SU-DHL-6 (cell line): ENCODE data around the gene OSBPL5.

Experiments used
- H2AFZ ChIP-seq: fragments of 200-600 bp; sonication (generic); 2 replicates; pipeline ENCODE4 v1.6.1; 2014; ENCODE audit warnings: low read depth, mild to moderate bottlenecking, moderate library complexity, mixed read lengths, antibody characterized with exemption, low read length; ENCODE audit not compliant: severe bottlenecking
- H3F3A ChIP-seq: fragments of 200-600 bp; shearing (Covaris generic); 2 replicates; pipeline ENCODE4 v1.6.0; 2016; ENCODE audit warnings: antibody characterized with exemption, mild to moderate bottlenecking; ENCODE audit not compliant: insufficient read depth
- H3K27ac ChIP-seq: fragments of 200-600 bp; sonication (generic); 2 replicates; pipeline ENCODE4 v1.5.1; 2016; ENCODE audit warnings: low read depth, mild to moderate bottlenecking, low read length, moderate library complexity, mixed read lengths
- H3K27me3 ChIP-seq: fragments of 200-600 bp; sonication (generic), shearing (Covaris generic); 2 replicates; pipeline ENCODE4 v1.6.0; 2014; ENCODE audit warnings: mild to moderate bottlenecking, low read length
- H3K36me3 ChIP-seq: fragments of 200-600 bp; sonication (generic); 2 replicates; pipeline ENCODE4 v1.6.1; 2014; ENCODE audit warnings: mild to moderate bottlenecking, low read length, mixed read lengths
- H3K4me2 ChIP-seq: fragments of 300-600, 200-600 bp; shearing (Covaris generic), sonication (generic); 2 replicates; pipeline ENCODE4 v1.6.0; 2014; ENCODE audit warnings: low read length, low read depth, mild to moderate bottlenecking; ENCODE audit not compliant: poor library complexity, severe bottlenecking
- H3K4me3 ChIP-seq: fragments of 200-600 bp; sonication (generic); 2 replicates; pipeline ENCODE4 v1.5.1; 2014; ENCODE audit warnings: antibody characterized with exemption, low read length, mild to moderate bottlenecking, mixed read lengths; ENCODE audit not compliant: insufficient read depth, poor library complexity, severe bottlenecking
- H3K79me2 ChIP-seq: fragments of 200-600 bp; sonication (generic); 2 replicates; pipeline ENCODE4 v1.6.1; 2014; ENCODE audit warnings: mild to moderate bottlenecking, low read length, moderate library complexity; ENCODE audit not compliant: insufficient read depth
- H3K9ac ChIP-seq: fragments of 200-600 bp; sonication (generic); 2 replicates; pipeline ENCODE4 v1.7.0; 2014; ENCODE audit warnings: mild to moderate bottlenecking, low read length
- H3K9me2 ChIP-seq: fragments of 200-600 bp; sonication (generic); replicated peaks from 2 replicates; pipeline ENCODE4 v1.6.1; 2014; ENCODE audit warnings: low read length; ENCODE audit not compliant: insufficient read depth
- H3K9me3 ChIP-seq: fragments of 200-600 bp; sonication (generic); 2 replicates; pipeline ENCODE4 v1.6.1; 2014; ENCODE audit warnings: low read length, mixed read lengths; ENCODE audit not compliant: insufficient read depth
- H4K20me1 ChIP-seq: fragments of 200-600 bp; sonication (generic); 2 replicates; pipeline ENCODE4 v1.6.1; 2014; ENCODE audit warnings: low read depth, mild to moderate bottlenecking, antibody characterized with exemption, low read length, moderate library complexity, mixed read lengths
- EZH2phosphoT487 ChIP-seq: fragments of 200-600 bp; sonication (generic), shearing (Covaris generic); conservative IDR thresholded peaks from 2 replicates; pipeline ENCODE4 v1.6.1; 2018; ENCODE audit warnings: mild to moderate bottlenecking, antibody characterized with exemption, low read length, moderate library complexity, mixed read lengths
- TF ChIP-seq, protein P1 (sequence below): fragments of 200-600 bp; sonication (generic); IDR thresholded peaks from one replicate; pipeline ENCODE4 v1.5.1; 2017; ENCODE audit warnings: antibody characterized with exemption, mild to moderate bottlenecking, low read length, moderate library complexity; ENCODE audit not compliant: insufficient read depth, poor library complexity, severe bottlenecking

The OSBPL5 gene

DNA sequence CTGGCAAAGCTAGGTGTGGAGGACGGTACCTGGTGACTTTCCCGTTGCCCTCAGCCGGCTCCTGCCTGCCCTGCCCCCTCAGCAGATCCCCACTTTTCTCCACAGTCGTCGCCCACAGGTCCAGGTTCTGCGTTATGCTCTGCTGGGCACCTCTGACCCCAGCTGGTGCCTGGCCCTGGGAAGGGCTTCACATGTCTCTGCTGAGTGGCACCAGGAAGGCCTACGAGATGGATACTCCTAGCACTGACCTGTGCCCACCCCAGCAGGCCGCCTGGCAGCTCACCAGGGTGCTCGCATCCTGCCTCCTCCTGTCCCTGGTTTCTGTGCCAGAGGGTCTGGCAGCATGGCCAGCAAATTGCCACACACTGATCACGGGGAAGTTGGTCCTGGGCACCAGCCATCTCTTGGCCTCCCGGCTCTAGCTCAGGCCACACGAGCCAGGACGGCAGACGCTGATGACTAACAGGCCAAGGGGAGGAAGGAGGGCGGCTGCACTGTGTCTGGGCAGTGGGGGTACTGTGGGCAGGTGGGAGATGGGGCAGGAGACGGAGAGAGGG, 121.7 kb downstream of the OSBPL5 start:
- no peaks in the 10 kb centered on the region for H3K9me3 ChIP-seq
- H2AFZ ChIP-seq: no peak overlapping the region
- H4K20me1 ChIP-seq: no peaks in the 10 kb centered on the region
- no peaks in the 10 kb centered on the region for H3K9me2 ChIP-seq
- H3K79me2 ChIP-seq: peaks cover 43% of the 10 kb centered on the region
- H3K27me3 ChIP-seq: no peaks in the 10 kb centered on the region
- H3K4me2 ChIP-seq: no peak overlapping the region
- H3K27ac ChIP-seq: no peak overlapping the region
- TF ChIP-seq, protein P1, sequence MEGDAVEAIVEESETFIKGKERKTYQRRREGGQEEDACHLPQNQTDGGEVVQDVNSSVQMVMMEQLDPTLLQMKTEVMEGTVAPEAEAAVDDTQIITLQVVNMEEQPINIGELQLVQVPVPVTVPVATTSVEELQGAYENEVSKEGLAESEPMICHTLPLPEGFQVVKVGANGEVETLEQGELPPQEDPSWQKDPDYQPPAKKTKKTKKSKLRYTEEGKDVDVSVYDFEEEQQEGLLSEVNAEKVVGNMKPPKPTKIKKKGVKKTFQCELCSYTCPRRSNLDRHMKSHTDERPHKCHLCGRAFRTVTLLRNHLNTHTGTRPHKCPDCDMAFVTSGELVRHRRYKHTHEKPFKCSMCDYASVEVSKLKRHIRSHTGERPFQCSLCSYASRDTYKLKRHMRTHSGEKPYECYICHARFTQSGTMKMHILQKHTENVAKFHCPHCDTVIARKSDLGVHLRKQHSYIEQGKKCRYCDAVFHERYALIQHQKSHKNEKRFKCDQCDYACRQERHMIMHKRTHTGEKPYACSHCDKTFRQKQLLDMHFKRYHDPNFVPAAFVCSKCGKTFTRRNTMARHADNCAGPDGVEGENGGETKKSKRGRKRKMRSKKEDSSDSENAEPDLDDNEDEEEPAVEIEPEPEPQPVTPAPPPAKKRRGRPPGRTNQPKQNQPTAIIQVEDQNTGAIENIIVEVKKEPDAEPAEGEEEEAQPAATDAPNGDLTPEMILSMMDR: no peak
- TF ChIP-seq EZH2phosphoT487: no peak
- no peaks in the 10 kb centered on the region for H3F3A ChIP-seq
- H3K4me3 ChIP-seq: no peak overlapping the region
- no peak overlapping the region for H3K9ac ChIP-seq
- no peaks in the 10 kb centered on the region; the same call in 1 of the 2 replicates for H3K36me3 ChIP-seq

DNA sequence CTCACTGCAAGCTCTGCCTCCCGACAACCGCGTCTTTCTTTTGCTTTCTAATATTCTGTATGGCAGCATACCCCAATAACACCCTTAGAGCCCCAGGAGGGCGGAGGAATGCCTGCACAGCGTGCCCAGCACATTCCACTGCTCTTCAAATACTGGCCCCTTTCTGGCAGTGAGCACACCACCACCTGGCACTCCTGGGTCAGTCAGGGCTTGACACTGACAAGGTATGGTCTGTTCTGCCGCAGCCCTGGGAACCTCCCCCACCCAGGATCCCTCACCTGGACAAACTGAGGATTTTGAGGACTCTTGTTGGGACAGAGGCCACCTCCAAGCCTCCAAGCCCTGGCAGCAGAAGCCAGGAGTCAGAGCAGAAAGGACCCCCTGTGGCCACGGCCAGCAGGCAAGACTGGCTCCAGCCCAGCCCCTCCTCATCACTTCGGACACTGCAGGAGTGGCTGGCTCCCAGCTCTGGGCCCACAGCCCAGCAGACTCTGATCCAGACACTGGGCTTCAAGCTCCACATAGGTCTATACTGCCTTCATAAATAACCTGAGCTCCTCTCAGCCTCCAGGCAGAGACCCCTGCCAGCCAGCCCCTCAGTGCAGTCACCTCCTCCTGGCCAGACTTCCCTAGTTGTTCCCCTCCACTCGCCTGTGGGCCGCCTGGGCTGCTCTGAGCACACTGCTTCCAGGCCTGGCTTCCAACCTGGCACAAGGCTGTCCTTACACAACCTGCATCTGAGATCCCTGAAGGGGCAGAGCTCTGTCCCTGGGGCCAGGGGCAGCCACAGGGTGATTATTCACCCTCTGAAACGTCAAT, 122.4 kb downstream of the OSBPL5 start:
- no peak overlapping the region for H3K4me2 ChIP-seq
- no peaks in the 10 kb centered on the region for H3F3A ChIP-seq
- no peaks in the 10 kb centered on the region for H4K20me1 ChIP-seq
- H3K27ac ChIP-seq: no peak overlapping the region
- H2AFZ ChIP-seq: no peak overlapping the region
- H3K79me2 ChIP-seq: peaks cover 36% of the 10 kb centered on the region
- H3K9me3 ChIP-seq: no peaks in the 10 kb centered on the region
- no peaks in the 10 kb centered on the region for H3K9me2 ChIP-seq
- H3K36me3 ChIP-seq: no peaks in the 10 kb centered on the region; the same call in 1 of the 2 replicates
- no peaks in the 10 kb centered on the region for H3K27me3 ChIP-seq
- no peak overlapping the region for H3K4me3 ChIP-seq
- TF ChIP-seq EZH2phosphoT487: no peak
- TF ChIP-seq, protein P1: no peak
- H3K9ac ChIP-seq: no peak overlapping the region

DNA sequence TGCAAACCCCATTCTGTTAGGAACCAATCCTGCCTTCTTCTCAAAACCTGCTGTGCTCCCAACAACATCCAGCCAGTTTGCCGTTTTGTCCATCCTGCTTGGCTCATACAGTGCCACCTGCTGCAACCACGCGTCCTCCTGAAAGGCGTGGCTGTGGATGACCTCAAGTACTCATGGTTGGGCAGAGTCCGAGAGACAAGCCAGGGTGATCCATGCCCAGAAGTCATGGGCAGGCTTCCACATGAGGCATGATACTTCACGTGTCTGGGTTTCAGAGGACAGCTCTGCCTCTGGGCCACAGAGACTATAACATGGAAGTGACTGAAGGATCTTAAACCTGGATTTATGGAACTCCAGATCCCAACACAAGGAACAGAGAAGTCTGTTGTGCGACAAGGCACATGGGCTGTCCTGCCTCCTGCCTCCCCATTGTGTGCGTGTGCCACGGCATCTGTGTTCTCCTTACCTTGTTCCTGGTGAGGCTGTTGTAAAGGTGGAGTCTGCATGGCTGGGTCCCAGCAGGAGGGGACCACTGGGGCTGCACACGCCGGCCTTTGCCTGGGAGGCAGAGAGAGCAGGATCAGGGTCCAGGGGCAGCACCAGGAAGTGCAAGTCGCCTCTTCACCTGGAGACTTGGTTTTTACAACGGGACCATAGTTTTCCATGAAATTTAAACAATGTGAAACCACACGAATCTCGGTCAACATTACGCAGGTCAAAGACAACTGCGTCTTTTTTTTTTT, 123.2 kb downstream of the OSBPL5 start:
- Histone ChIP-seq H3K9ac (no peak overlapping the region), H2AFZ (no peak overlapping the region), H3K79me2 (peaks cover 29% of the 10 kb centered on the region; the same call in 1 of the 2 replicates), H4K20me1 (no peaks in the 10 kb centered on the region), H3K36me3 (no peaks in the 10 kb centered on the region; the same call in 1 of the 2 replicates), H3K27ac (no peak overlapping the region), H3K4me2 (no peak overlapping the region), H3K9me2 (no peaks in the 10 kb centered on the region), H3K9me3 (no peaks in the 10 kb centered on the region), H3F3A (no peaks in the 10 kb centered on the region), H3K27me3 (no peaks in the 10 kb centered on the region), H3K4me3 (no peak overlapping the region)
- TF ChIP-seq, protein P1: no peak
